PC-3 (cell line): ENCODE data around the gene PHF21B. TPM values are rescaled to one million over a fixed set of nuclear protein-coding genes. Genes with fewer than 3 reads are reported as not detected.
"Not testable (repeated sequence)": the region's sequence is repeated elsewhere in the genome, so short reads cannot be mapped to it uniquely, and the experiment has no call there.

Source experiments
- ATAC-seq: fragments of 200-7000 bp; cut with Tn5 transposase; 2 replicates; pipeline ENCODE4 v1.9.1; 2020; ENCODE audit warnings: mild to moderate bottlenecking, moderate library complexity
- BruUV-seq: library from RNA; stranded (reverse); fragments of 400-500 nt; replicated peaks from 2 replicates; lab custom pipeline; 2021; lab: Mats Ljungman, UMichigan
- CTCF ChIA-PET: fragments of 300-600 bp; sonication (Branson Sonifier 250); formaldehyde crosslinking; loops from one replicate; lab custom pipeline; 2022; ENCODE audit warnings: antibody characterized with exemption; lab: Charles Lee
- POLR2A ChIA-PET: fragments of 300-600 bp; sonication (Branson Sonifier 250); formaldehyde crosslinking; loops from one replicate; lab custom pipeline; 2022; ENCODE audit warnings: antibody characterized with exemption; ENCODE audit not compliant: unreplicated experiment; lab: Charles Lee
- DNase-seq: peaks from one replicate; pipeline ENCODE4 v3.0.0-alpha.2; 2015
- H2AFZ ChIP-seq: fragments of 300-600 bp; sonication (generic); 2 replicates; pipeline ENCODE4 v1.6.0; 2016; ENCODE audit warnings: antibody characterized with exemption, low read length
- H3F3A ChIP-seq: fragments of 300-600 bp; sonication (generic); one replicate; pipeline ENCODE4 v1.6.0; 2017; ENCODE audit warnings: antibody characterized with exemption, low read length, control low read depth, mild to moderate bottlenecking; ENCODE audit not compliant: unreplicated experiment
- H3K27ac ChIP-seq: fragments of 300-600 bp; sonication (generic); 2 replicates; pipeline ENCODE4 v1.5.1; 2016; ENCODE audit warnings: mild to moderate bottlenecking, low read length
- H3K27me3 ChIP-seq: fragments of 300-600 bp; sonication (generic); 2 replicates; pipeline ENCODE4 v1.6.1; 2016; ENCODE audit warnings: low read length, mixed read lengths
- H3K36me3 ChIP-seq: fragments of 300-600 bp; sonication (generic); 2 replicates; pipeline ENCODE4 v1.6.1; 2016; ENCODE audit warnings: low read depth, mixed run types, low read length, mixed read lengths
- H3K4me1 ChIP-seq: fragments of 300-600 bp; sonication (generic); 2 replicates; pipeline ENCODE4 v1.5.1; 2016; ENCODE audit warnings: low read length; ENCODE audit not compliant: insufficient read depth
- H3K4me2 ChIP-seq: fragments of 300-600 bp; sonication (generic); 2 replicates; pipeline ENCODE4 v1.6.0; 2016; ENCODE audit warnings: low read length
- H3K4me3 ChIP-seq: fragments of 300-600 bp; sonication (generic); 2 replicates; pipeline ENCODE4 v1.5.1; 2016; ENCODE audit warnings: mild to moderate bottlenecking, low read length, mixed read lengths
- H3K79me2 ChIP-seq: fragments of 300-600 bp; sonication (generic); 2 replicates; pipeline ENCODE4 v1.6.1; 2017; ENCODE audit warnings: low read length, mixed read lengths
- H3K9ac ChIP-seq: fragments of 300-600 bp; sonication (generic); 2 replicates; pipeline ENCODE4 v1.6.0; 2016; ENCODE audit warnings: mild to moderate bottlenecking, low read length
- H3K9me2 ChIP-seq: fragments of 300-600 bp; sonication (generic); replicated peaks from 2 replicates; pipeline ENCODE4 v1.6.1; 2016; ENCODE audit warnings: mixed run types, low read length, mixed read lengths
- H3K9me3 ChIP-seq: fragments of 300-600 bp; sonication (generic); 2 replicates; pipeline ENCODE4 v1.6.1; 2016; ENCODE audit warnings: low read length, mixed read lengths
- H4K20me1 ChIP-seq: fragments of 300-600 bp; sonication (generic); 2 replicates; pipeline ENCODE4 v1.6.1; 2016; ENCODE audit warnings: low read length, mixed read lengths
- CTCF ChIP-seq: fragments of 300-600 bp; sonication (generic); conservative IDR thresholded peaks from 2 replicates; pipeline ENCODE4 v1.5.1; 2017; ENCODE audit warnings: antibody characterized with exemption, low read depth, mild to moderate bottlenecking, low read length
- EZH2 ChIP-seq: fragments of 300-600 bp; sonication (generic); IDR thresholded peaks from one replicate; pipeline ENCODE4 v1.6.1; 2017; ENCODE audit warnings: antibody characterized with exemption, mild to moderate bottlenecking, low read length; ENCODE audit not compliant: unreplicated experiment
- EZH2phosphoT487 ChIP-seq: fragments of 300-600 bp; sonication (generic); IDR thresholded peaks from 2 replicates; pipeline ENCODE4 v1.6.1; 2018; ENCODE audit warnings: mild to moderate bottlenecking, antibody characterized with exemption, low read length, borderline replicate concordance
- intact Hi-C: fragments of 100-400 bp; cut with micrococcal nuclease; formaldehyde crosslinking; loops from 2 replicates; pipeline ENCODE4 v1.9.0; 2023
- total RNA-seq: library from RNA; depleted of rRNA; stranded (reverse); fragments of >200 nt; gene quantifications from 2 replicates; pipeline ENCODE4 v1.2.3, GENCODE V29; 2014

Gene PHF21B
- total RNA-seq, 1 experiment from 2014 or later: not detected

GRCh38 chr22:44925465-44926123 is 84.2 kb downstream of the PHF21B start:
- H3K9me3 ChIP-seq: no peaks in the 10 kb centered on the region
- peaks cover 23% of the 10 kb centered on the region for H3K27me3 ChIP-seq
- no peak overlapping the region for H2AFZ ChIP-seq
- no peaks in the 10 kb centered on the region for H3K79me2 ChIP-seq
- H4K20me1 ChIP-seq: no peaks in the 10 kb centered on the region
- TF ChIP-seq EZH2phosphoT487: no peak
- TF ChIP-seq EZH2: no peak
- no peak for TF ChIP-seq CTCF
- H3K9ac ChIP-seq: no peak overlapping the region
- intact Hi-C loops: no loop called here
- H3K4me3 ChIP-seq: no peak overlapping the region
- no peaks in the 10 kb centered on the region for H3K36me3 ChIP-seq
- no peak overlapping the region for H3K27ac ChIP-seq
- ATAC-seq (no peak), DNase-seq (no peak)
- no TSS peak for BruUV-seq
- CTCF ChIA-PET: no interaction called here
- no peaks in the 10 kb centered on the region for H3K9me2 ChIP-seq
- H3K4me2 ChIP-seq: no peak overlapping the region
- POLR2A ChIA-PET: no interaction called here
- H3F3A ChIP-seq: no peaks in the 10 kb centered on the region
- H3K4me1 ChIP-seq: no peaks in the 10 kb centered on the region

GRCh38 chr22:44924710-44925109 is 85.1 kb downstream of the PHF21B start:
- DNase-seq: no peak
- Histone ChIP-seq H3K9me3 (no peaks in the 10 kb centered on the region), H3K4me1 (no peaks in the 10 kb centered on the region), H4K20me1 (no peaks in the 10 kb centered on the region), H3K9me2 (no peaks in the 10 kb centered on the region), H2AFZ (no peak overlapping the region), H3K4me3 (no peak overlapping the region), H3K27ac (no peak overlapping the region), H3K4me2 (no peak overlapping the region), H3K9ac (no peak overlapping the region), H3K27me3 (peaks cover 23% of the 10 kb centered on the region), H3F3A (no peaks in the 10 kb centered on the region), H3K36me3 (no peaks in the 10 kb centered on the region), H3K79me2 (no peaks in the 10 kb centered on the region)
- POLR2A ChIA-PET: no interaction called here
- no peak for ATAC-seq
- intact Hi-C loops: no loop called here
- TF ChIP-seq CTCF (no peak), EZH2phosphoT487 (no peak), EZH2 (no peak)
- BruUV-seq: no TSS peak
- CTCF ChIA-PET: no interaction called here

GRCh38 chr22:44924098-44924497 is 85.7 kb downstream of the PHF21B start:
- Histone ChIP-seq H3K4me2 (no peak overlapping the region), H3K4me3 (no peak overlapping the region), H2AFZ (no peak overlapping the region), H3K36me3 (no peaks in the 10 kb centered on the region), H3K27me3 (peaks cover 17% of the 10 kb centered on the region; the same call in 1 of the 2 replicates), H3F3A (no peaks in the 10 kb centered on the region), H4K20me1 (no peaks in the 10 kb centered on the region), H3K9me3 (no peaks in the 10 kb centered on the region), H3K27ac (no peak overlapping the region), H3K9ac (no peak overlapping the region), H3K79me2 (no peaks in the 10 kb centered on the region), H3K4me1 (no peaks in the 10 kb centered on the region), H3K9me2 (no peaks in the 10 kb centered on the region)
- ChIA-PET POLR2A (no interaction called here), CTCF (no interaction called here)
- intact Hi-C loops: no loop called here
- DNase-seq (no peak), ATAC-seq (no peak)
- TF ChIP-seq EZH2phosphoT487 (no peak), CTCF (no peak), EZH2 (no peak)
- BruUV-seq: no TSS peak

- H3F3A ChIP-seq, H3K4me3 ChIP-seq, H4K20me1 ChIP-seq, H2AFZ ChIP-seq, H3K9me3 ChIP-seq, H3K9ac ChIP-seq, H3K4me2 ChIP-seq, ATAC-seq, H3K9me2 ChIP-seq, H3K4me1 ChIP-seq, POLR2A ChIA-PET, intact Hi-C loops, H3K27ac ChIP-seq, H3K36me3 ChIP-seq, DNase-seq, H3K79me2 ChIP-seq, BruUV-seq, CTCF ChIA-PET: not testable (repeated sequence)
- H3K27me3 ChIP-seq: peaks cover 14% of the 10 kb centered on the region; the same call in 1 of the 2 replicates
Observed at GRCh38 chr22:44921766-44922165, 88.0 kb downstream of the PHF21B start.
